Neural progenitor cell (in vitro differentiated cells): ENCODE measurements around the gene TNIP2.

Experiments
- CTCF ChIP-seq: fragments of 200-600 bp; sonication (generic); IDR thresholded peaks from 2 replicates; pipeline ENCODE4 v1.5.1; 2017; ENCODE audit warnings: antibody characterized with exemption, mild to moderate bottlenecking
- EZH2 ChIP-seq: fragments of 200-600 bp; sonication (generic); IDR thresholded peaks from 2 replicates; pipeline ENCODE4 v1.6.1; 2017; ENCODE audit warnings: antibody characterized with exemption, mild to moderate bottlenecking, moderate library complexity
- EZH2phosphoT487 ChIP-seq: fragments of 200-600 bp; sonication (generic); IDR thresholded peaks from 2 replicates; pipeline ENCODE4 v1.6.1; 2017; ENCODE audit warnings: antibody characterized with exemption

GRCh38 chr4:2745516-2745915, 10.6 kb downstream of the TNIP2 start:
- TF ChIP-seq CTCF, result no peak
- no peak for TF ChIP-seq EZH2
- no peak for TF ChIP-seq EZH2phosphoT487
